Stimulated activated CD4-positive, alpha-beta T cell treated with anti-CD3 and anti-CD28 coated beads, TNF-alpha, amount 100 ng/mL, for 48 hours (primary cell): ENCODE data around the gene TCN1.
"Not testable (repeated sequence)": the region's sequence is repeated elsewhere in the genome, so short reads cannot be mapped to it uniquely, and the experiment has no call there.

Experiments
- DNase-seq, 3 donors: peaks; one replicate each; pipeline ENCODE4 v3.0.0-alpha.2; 2020; ENCODE audit warnings: low read depth in 3 of 3

Gene TCN1

DNA sequence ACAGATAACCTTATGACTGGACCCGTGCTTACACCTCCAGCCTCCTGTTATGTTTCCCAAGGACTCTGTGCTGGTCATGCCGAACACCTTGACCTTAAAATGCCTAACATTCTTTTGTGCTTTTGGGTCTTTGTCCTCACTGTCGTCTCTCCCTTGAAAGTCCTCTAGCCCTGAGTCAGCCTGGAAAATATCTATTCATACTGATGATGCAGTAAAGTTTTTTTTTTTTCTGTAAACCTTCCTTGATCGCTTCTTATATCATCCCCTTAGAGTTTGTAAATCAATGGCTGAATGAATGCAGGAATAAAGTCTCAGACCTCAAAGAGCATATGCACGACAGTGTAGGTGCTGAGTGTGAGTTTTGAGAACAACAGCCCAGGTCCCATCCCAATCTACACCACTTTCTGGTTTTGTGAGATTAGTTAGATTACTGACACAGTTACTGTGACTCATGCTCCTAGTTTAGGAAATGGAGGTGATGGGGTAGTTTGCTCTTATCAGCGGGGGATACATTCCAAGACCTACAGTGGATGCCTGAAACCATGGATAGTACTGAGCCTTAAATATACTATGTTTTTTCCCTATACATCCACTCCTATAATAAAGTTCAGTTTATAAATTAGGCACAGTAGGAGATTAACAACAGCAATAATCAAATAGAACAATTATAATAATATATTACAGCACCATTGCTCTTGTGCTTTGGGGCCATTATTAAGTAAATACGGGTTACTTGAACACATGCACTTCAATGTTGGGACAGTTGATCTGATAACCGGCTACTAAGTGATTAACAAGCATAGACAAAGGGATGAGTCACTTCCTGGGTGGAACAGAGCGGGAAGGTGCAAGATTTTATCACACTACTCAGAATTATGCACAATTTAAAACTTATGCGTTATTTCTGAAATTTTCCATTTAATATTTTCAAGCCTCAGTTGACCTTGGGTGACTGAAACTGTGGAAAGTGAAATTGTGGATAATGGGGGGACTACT lies 8.6 kb downstream of the TCN1 start:
- DNase-seq, result peak in 1 of 3 donors; percentile 4

DNA sequence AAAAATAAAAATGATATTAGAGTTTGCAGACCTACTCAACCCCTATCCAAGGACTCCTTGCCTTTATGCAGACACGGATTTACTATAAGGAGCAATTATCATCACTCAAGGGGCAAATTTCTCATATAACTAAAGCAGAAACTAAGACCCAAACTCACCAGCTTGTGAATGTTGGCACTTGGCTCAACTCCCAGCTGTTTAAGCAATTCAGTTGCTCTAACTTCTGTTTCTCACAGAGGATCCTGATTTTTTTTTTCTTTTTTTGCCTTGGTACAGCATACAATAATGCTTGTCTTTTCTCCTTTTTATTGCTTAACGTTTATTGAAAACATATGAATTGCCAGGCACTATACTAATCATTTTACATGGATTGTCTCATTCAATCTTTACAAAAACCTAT lies 11.4 kb downstream of the TCN1 start:
- no peak for DNase-seq

DNA sequence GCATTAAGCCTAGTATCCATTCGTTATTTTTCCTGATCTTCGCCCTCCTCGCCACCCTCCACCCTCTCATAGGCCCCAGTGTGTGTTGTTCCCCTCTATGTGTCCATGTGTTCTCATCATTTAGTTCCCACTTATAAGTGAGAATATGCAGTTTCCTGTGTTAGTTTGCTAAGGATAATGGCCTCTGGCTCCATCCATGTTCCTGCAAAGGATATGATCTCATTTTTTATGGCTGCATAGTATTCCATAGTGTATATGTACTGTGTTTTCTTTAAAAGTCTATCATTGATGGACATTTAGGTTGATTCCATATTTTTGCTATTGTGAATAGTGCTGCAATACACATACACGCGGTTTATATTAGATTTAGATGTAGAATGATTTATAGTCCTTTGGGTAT lies 14.9 kb downstream of the TCN1 start:
- DNase-seq, result not testable (repeated sequence)

DNA sequence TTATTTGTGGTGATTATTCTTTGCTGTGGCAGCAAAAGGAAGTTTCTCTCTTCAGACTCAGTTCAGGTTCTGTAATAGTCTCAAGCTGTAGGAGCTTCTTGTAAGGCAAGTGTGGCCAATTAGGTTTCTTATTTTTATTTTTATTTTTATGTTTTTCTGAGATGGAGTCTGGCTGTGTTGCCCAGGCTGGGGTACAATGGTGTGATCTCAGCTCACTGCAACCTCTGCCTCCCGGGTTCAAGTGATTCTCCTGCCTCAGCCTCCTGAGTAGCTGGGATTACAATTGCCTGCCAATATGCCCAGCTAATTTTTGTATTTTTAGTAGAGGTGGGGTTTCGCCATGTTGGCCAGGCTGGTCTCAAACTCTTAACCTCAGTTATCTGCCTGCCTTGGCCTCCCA lies 16.7 kb downstream of the TCN1 start:
- DNase-seq, result not testable (repeated sequence)

- DNase-seq, result no peak
Measured at GRCh38 chr11:59849129-59849528, 17.2 kb downstream of the TCN1 start.

GRCh38 chr11:59848439-59848838 lies 17.8 kb downstream of the TCN1 start:
- not testable (repeated sequence) for DNase-seq

GRCh38 chr11:59847626-59848025 lies 18.7 kb downstream of the TCN1 start:
- no peak for DNase-seq

DNA sequence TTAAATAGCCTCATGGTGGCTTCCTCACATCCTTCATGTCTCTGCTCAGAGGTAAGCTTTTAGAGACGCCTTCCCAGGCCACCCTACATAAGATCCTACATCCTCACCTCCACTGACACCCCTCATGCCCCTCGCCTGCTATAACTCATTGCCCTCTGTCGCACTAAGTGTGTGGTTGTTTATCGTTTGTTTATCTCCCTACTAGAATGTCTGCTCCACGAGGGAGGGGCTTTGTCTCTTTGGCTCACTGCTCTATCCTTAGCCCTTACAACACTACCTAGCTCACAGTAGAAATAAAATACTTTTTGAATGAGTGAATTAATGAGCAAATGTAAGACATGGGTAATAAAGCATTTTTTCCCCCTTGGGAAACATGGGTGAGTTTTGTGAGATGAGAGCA lies 19.7 kb downstream of the TCN1 start:
- DNase-seq, result no peak

- no peak for DNase-seq
Measured at GRCh38 chr11:59845399-59845798, 20.9 kb downstream of the TCN1 start, which contains the start of gene CBLIF. Gene CBLIF, minus strand, starts transcription at chr11:59845499. Its CDS starts 46 bp downstream, at chr11:59845453.

DNA sequence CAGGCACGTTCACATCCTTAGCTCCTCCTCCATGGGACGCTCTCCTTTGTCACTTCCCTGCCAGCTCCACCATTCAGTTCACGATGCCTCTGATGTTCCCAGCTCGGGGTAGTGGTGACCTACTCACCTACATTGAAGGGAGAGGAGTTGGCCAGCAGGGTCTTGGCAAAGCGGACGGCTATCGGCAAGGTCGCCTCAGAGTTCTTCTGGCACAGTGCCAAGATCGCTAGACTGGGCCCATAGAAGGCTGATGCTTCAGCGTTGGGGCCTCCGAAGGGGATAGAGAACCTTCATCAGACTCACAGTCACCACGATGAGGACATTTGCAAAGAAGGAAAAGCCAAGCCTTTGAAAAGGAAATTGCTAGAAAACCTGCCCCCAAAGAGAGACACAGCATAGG lies 24.0 kb downstream of the TCN1 start:
- no peak for DNase-seq

GRCh38 chr11:59841514-59841913 lies 24.8 kb downstream of the TCN1 start:
- no peak for DNase-seq

GRCh38 chr11:59839615-59840014 lies 26.7 kb downstream of the TCN1 start:
- DNase-seq, result no peak

DNA sequence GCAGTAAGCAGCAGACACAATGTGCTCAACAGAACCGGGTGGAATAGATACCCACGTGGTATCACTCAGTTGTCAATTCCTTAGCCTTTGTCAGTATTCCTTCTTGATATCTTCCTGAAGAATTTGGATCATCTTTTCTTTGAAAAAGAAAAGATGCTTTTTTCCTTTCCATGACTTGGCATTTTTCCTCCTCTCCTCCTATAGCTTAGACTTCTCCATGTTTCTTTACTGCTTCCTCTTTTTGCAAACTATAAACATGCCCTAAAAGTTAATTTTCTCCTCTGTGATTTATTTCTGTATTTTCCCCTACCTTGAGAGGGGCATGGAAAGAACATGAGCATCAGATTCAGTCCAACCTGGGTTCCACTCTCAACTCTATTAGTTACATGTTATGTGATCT lies 32.7 kb downstream of the TCN1 start:
- DNase-seq, result no peak

GRCh38 chr11:59829358-59829757 lies 36.9 kb downstream of the TCN1 start:
- no peak for DNase-seq

GRCh38 chr11:59822989-59823566 lies 43.2 kb downstream of the TCN1 start:
- DNase-seq, result no peak

GRCh38 chr11:59818572-59818971 lies 47.7 kb downstream of the TCN1 start:
- no peak for DNase-seq

- DNase-seq, result not testable (repeated sequence)
Measured at GRCh38 chr11:59816434-59816833, 49.9 kb downstream of the TCN1 start.

GRCh38 chr11:59815754-59816153 lies 50.5 kb downstream of the TCN1 start:
- DNase-seq, result no peak

- DNase-seq, result no peak
Measured at GRCh38 chr11:59814021-59814420, 52.3 kb downstream of the TCN1 start.

DNA sequence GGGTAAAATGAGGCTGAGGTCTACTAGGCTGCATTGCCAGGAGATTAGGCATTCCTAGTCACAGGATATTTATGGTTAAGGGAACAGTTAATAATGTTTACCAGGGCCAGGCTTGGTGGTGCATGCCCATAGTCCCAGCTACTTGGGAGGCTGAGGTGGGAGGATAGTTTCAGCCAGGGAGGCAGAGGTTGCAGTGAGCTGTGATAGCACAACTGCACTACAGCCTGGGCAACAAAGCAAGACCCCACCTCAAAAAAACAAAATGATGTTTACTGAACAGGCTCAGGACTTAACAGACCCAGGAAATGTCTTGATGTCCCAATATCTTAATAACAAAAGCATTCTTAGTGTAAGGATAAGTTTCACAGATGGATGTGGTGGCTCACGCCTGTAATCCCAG lies 52.9 kb downstream of the TCN1 start:
- no peak for DNase-seq

DNA sequence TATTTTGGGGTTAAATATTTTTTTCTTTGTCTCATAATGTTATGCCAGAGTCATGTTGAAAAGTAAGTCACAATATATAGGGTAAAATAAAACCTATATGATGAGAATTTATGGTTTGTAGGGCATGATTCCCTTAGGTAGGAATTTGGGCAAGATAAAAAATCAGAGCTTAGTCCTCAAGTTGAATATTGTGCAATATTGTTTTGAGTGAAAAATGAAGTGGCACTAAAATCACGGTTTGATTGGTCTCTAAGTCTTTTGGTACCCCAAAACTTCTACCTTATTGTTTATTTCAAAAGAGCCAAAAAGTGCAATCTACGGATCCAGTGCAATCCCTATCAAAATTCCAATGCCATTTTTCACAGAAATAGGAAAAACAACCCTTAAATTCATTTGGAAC lies 54.1 kb downstream of the TCN1 start:
- DNase-seq, result no peak

GRCh38 chr11:59810911-59811259 lies 55.4 kb downstream of the TCN1 start:
- no peak for DNase-seq
